Stimulated activated CD4-positive, alpha-beta T cell treated with anti-CD3 and anti-CD28 coated beads, Interleukin-1b, Interleukin-23, amount 100 ng/mL, for 48 hours (primary cell): ENCODE measurements around the gene BSG.

Source experiments
- DNase-seq: peaks from one replicate; pipeline ENCODE4 v3.0.0-alpha.2; 2020

BSG gene

DNA sequence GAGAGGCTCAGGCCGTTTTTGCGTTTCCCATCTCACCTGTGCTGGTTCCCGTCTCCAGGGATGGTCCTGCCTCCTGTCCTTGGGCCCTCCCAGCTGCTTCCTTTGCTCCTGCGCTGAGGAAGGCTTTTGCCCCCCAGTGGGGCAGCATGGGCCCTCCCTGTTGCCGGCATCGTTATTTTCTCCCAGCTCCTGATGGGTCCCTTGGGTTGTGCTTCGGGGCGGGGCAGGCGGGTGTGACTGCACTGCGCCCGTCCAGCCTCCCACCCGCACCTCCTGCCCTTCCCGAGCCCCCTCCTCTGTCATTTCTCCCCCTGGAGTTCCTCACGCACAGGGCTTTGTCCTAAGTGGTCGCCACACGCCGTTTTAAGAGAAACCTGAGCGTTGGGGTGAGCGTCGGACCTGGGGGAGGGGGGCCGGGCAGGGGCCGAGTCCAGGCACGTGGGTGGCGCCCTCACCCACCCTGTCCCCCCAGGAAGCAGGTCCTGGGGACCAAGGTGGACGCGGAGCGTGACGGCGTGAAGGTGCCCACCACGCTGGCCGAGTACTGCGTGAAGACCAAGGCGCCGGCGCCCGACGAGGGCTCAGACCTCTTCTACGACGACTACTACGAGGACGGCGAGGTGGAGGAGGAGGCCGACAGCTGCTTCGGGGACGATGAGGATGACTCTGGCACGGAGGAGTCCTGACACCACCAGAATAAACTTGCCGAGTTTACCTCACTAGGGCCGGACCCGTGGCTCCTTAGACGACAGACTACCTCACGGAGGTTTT is 31.3 kb upstream of the BSG start:
- no peak for DNase-seq

DNA sequence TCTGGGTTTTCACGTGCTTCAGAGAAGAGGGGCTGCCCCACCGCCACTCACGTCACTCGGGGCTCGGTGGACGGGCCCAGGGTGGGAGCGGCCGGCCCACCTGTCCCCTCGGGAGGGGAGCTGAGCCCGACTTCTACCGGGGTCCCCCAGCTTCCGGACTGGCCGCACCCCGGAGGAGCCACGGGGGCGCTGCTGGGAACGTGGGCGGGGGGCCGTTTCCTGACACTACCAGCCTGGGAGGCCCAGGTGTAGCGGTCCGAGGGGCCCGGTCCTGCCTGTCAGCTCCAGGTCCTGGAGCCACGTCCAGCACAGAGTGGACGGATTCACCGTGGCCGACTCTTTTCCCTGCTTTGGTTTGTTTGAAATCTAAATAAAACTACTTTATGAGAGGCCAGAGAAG is 30.7 kb upstream of the BSG start:
- no peak for DNase-seq

DNA sequence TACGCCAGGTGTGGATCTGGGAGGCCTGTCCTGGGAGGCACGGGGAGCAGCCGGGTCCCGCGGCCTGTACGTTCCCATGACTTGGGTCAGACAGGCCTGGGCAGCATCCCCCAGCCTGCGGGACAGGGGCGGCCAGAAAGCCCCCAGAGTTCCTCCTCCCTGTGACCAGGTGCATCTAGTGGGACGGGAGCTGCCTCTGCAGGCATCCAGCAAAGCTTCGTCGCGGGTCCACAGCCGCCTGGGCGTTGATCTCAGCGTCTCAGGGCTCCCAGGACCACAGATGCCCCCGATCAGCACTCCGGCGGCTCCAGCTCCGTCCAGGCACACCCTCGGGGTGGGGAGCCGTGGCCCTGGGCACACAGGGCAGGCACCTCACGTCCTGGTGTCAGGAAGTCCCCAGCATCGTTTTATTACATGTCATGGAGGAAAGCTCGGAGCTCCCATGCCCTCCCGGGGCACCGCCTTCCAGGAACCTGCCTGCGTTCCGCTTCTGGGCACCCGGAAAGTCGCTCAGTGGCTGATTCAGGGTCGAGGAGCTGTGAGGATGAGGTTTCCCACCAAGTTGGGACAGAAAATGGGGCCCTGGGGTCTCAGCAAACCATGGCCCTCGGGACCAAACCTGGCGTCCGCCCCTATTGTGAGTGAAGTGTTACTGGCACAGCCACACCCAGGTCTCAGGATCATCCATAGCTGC is 30.1 kb upstream of the BSG start:
- DNase-seq = no peak

DNA sequence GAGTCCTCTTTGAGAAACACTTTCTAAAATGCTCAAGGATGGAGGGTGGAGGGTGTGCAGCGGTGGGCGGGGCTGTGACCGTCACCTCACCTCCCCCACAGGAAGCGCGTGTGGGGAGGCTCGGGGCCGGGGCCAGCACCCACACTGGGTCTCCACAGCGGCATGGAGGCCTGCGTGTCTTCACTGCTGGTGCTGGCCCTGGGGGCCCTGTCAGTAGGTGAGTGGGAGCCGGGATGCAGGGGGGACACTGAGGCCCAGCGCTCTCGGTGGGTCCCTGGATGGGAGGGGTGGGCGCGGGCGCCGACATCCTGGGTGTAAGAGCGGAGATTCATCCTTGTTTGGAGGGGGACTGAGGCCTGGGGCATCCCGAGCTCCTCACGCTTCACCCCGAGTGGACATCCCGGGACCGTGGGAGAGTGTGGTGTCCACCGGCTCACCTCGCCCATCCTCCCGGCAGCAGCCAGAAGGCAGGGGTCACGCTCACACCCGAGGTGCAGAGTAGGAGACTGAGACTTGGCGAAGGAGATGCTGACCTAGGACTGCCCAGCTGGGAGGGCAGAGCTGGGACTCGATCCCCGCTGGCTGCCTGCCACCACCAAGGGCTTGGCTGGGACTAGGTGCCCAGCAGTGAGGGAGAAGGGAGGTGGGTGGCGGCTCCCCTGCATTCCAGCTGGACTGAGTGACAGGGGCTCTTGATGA is 28.3 kb upstream of the BSG start, which contains the start of gene GZMM:
Gene GZMM, plus strand, starts transcription at position 144 of the 699 bp plus-strand sequence. Its CDS starts 19 bp downstream, at position 163.
- DNase-seq = peak; percentile 73

DNA sequence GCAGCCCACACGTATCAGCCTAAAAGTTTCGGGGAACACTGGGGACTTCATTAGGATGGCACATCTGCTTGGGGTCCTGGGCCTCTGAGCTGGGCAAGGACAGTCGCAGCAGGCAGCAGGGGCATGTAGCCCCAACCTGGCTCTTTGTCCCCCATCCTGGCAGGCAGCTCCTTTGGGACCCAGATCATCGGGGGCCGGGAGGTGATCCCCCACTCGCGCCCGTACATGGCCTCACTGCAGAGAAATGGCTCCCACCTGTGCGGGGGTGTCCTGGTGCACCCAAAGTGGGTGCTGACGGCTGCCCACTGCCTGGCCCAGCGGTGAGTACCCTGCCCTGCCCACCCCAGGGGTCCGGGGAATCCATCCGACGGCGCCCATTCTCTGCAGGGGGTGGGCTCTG is 25.3 kb upstream of the BSG start:
- no peak for DNase-seq

DNA sequence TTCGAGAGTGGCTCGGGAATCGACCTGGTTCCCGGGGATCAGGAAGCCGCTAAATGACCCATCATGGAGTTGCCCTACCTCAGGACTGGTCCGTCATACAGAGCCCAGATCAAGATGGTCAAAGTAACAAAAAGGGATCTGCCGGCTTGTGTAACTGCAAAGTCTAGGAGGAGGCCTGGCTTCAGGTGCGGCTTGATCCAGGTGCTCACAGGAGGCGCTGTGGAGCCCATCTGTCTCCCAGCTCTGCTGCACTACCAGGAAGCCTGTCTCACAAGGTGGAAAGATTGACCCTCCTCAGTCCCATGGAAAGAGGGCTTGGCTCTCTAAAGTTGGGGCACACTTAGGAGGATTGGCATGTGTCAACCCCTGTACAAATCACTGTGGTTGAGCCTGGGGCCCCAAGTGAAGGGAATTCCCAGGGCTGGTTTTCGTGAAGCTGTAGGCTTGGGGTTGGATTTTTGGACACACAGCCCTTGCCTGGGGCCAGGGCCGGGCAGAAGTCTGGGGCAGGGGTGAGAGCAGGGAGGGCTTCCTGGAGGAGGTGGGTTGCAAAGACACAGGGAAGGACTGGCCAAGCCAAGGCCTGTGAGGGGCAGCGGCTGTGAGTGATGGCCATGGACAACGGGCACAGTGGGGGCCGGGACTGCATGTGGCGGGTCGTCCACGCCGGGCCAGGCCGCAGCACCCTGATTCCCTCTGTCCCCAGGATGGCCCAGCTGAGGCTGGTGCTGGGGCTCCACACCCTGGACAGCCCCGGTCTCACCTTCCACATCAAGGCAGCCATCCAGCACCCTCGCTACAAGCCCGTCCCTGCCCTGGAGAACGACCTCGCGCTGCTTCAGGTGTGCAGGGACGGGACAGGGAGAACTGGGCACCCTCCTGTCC is 24.3 kb upstream of the BSG start:
- no peak for DNase-seq

DNA sequence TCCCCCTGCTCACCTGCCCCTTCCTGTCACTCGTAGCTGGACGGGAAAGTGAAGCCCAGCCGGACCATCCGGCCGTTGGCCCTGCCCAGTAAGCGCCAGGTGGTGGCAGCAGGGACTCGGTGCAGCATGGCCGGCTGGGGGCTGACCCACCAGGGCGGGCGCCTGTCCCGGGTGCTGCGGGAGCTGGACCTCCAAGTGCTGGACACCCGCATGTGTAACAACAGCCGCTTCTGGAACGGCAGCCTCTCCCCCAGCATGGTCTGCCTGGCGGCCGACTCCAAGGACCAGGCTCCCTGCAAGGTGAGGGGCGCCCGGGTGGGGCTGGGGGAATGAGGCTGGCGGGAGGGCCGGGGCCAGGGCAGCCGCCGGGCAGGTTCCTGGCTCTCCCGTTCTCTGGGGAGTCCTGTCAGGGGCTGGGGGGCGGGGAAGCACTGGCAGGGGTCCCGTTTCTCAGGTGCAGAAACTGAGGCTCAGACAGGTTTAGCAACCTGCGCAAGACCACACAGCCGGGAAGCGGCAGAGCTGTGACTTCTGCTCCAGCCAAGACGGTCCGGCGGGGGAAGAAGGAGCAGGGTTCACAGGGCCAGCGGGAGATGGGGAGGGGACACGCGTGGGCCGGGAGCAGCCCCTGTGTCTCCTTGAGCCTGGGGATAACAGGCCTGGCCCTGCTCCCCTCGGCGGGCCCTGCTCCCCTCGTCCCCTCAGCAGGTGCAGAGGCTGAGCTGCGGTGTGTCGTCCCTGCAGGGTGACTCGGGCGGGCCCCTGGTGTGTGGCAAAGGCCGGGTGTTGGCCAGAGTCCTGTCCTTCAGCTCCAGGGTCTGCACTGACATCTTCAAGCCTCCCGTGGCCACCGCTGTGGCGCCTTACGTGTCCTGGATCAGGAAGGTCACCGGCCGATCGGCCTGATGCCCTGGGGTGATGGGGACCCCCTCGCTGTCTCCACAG is 23.2 kb upstream of the BSG start:
- no peak for DNase-seq

DNA sequence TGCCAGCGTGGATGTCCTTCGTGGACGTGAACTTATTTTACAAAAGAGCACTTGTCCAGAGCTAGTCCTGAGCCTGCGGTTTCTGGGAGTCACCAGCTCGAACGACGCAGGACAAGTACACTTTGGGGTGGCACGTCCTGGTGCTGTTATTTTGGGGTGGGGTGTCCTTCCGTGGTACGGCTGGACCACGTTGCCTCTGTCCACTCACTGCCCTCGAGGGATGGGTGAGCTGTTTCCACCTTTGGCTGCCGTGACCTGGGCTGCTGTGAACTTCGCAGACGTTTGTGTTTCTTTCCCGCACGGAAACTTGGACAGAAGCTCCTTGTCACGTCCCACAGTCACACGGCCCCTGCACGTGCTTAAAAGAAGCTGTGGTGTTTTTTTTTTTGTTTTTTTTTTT is 17.6 kb upstream of the BSG start:
- DNase-seq = no peak

DNA sequence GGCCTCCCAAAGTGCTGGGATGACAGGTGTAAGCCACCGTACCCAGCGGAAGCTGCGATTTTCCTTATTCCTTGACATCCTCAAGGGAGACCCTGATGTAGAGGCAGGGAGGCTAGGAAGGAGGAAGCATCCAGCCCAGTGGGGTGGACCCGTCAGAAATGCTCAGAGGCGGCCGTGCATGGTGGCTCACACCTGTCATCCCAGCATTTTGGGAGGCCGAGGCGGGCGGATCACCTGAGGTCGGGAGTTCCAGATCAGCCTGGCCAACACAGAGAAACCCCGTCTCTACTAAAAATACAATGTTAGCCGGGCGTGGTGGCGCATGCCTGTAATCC is 17.0 kb upstream of the BSG start:
- DNase-seq = no peak

DNA sequence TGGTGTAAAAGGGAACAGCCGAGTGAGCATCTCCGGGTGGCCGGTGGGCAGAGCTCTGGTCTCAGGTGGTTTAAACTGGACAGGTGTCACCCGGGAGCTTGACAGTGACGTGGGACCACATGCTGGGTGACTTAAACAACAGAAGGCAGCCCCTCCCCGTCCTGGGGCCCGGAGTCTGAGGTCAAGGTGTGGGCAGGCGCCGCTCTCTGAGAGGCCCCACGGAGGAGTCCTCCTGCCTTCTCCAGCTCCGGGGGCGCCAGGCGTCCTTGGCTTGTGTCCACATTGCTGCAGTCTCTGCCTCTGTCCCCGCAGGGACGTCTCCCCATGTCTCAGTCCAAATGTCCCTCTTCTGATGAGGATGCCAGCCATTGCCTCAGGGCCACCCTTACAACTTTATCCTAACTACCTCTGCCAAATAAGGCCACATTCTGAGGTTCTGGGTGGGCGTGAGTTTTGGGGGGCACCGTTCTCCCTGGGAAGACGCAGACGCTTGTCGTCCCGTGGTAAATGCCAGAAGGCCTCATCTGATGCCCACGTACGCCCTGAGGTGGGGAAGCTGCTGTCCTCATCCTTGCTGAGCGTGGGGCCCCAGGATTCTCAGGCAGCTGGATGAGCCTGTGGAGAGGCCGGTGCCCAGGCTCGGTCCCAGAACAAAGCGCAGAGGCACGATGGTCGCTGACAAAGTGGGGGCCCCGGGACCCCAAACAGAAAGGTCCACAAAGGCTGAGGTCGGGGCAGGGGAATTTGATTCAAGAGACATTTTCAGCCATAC is 15.6 kb upstream of the BSG start:
- no peak for DNase-seq

DNA sequence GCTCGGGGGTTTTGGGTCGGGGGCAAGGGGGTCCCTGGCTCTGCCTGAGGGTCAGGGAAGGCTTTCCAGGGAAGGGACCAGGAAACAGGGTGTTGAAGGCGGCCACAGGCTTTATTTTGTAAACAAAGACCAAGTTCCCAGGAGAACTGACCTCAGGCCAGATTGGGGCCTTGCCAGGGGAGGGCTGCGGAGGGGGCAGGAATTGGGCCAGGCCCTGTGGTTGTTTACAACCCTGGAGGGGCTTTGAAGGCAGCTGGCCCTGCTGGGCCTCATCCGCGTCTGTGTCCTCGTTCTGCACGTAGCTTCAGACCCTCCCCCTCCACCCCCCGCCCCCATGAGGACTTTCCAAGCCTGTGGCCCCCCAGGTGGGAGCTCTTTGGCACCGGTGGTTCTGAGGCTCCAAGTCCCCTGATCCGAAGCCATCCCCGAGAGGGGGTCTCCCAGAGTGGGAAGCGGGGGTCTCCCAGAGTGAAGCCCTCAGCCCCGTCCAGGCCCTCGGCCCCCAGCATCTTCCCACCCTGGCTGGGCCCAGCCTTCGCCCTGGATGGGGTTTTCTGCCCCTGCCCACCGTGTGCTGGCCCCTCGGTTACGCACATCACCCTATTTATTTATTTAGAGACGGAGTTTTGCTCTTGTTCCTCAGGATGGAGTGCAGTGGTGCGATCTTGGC is 13.5 kb upstream of the BSG start:
- no peak for DNase-seq

DNA sequence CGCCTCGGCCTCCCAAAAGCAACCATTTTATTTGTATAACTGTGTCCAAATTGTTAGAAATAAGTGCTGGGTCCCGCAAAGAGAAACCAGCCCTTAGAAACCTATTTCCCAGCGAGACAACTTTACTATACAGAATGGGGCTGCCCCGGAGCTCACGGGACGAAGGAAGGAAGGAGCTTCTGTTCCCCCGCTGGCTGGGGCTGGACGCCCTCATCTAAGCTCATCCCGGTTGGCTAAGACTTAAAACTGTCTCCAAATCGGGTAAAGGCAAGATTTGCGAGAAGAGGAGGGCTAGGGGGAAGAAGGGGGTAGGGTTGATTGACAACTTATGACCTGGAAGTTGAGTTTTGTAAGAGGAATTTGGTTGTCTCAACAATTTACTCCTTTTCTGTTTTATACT is 12.3 kb upstream of the BSG start:
- no peak for DNase-seq

DNA sequence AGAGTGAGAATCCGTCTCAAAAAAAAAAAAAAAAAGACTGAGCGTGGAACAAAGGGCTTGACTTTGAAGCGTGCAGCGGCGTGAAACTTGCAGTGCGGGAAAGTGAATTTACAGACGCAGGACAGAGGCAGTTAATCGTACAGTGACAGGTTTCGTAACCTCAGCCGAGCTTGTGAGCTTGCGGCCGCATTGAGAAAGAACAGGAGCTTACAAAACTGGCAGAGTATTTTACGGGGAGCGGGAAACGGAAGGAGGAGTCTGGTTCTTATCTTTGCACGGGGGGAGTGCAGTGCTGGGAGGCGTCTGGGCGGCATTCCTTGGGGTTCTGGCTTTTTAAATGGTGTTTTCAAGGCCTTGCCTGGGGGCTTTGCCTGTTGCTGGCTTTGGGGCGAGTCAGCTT is 6.0 kb upstream of the BSG start:
- DNase-seq = no peak

DNA sequence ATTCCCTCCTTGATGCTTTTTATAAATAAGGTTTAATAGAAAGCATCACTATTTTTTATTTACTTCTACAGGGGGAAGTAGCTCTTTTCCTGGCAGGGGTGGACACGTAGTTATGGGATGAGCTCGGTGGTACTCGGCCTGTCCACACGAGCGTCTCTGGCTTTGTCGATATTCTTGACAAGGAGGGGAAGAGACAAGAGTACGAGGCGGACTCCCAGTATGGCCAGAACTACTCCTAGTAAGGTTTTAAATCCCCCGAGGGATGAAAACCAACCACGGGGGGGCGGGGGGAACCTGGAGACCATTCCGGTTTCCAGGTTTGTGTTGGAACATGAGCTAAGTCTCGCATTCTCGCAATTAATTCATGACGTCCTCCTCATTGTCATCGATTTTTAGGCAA is 5.6 kb upstream of the BSG start:
- DNase-seq = no peak

DNA sequence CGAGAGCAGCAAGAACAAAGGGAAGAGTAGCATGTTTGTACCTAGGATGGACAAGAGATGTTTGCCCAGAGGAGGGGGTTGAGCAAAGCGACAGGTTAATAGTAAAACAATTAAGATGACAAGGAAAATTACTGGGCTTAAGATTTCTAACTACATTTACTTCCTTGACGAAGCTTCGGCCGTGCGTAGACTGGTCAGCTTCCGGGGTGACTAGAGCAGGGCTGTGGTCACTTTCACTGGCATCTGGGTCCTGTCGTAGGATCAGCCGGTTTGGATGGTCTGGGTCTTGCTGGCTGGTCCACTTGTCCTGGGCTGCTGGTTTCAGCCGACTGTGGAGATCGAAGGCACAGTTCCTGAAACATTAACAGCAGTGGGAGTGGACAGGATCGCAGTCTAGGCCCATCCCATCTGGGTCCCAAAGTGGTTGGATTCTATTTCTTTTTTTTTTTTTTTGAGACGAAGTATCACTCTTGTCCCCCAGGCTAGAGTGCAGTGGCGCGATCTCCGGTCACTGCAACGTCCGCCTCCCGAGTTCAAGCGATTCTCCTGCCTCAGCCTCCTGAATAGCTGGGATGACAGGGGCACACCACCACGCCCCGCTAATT is 5.0 kb upstream of the BSG start:
- no peak for DNase-seq

DNA sequence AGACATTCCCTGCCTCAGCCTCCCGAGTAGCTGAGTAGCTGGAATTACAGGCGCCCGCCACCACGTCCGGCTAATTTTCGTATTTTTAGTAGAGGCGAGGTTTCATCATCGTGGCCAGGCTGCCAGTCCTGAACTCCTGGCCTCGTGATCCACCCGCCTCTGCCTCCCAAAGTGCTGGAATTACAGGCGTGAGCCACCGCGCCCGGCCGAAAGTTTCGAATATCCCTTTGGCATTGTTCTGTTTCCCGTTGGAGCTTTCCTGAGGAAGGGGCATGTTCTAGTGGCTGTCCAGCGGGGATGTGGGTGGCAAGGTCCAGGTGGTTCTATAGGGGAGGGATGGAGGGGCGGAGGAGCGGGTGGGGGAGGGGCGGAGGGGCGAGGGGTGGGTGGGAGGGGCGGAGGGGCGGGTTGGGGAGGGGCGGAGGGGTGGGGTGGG is 2.1 kb upstream of the BSG start:
- no peak for DNase-seq

DNA sequence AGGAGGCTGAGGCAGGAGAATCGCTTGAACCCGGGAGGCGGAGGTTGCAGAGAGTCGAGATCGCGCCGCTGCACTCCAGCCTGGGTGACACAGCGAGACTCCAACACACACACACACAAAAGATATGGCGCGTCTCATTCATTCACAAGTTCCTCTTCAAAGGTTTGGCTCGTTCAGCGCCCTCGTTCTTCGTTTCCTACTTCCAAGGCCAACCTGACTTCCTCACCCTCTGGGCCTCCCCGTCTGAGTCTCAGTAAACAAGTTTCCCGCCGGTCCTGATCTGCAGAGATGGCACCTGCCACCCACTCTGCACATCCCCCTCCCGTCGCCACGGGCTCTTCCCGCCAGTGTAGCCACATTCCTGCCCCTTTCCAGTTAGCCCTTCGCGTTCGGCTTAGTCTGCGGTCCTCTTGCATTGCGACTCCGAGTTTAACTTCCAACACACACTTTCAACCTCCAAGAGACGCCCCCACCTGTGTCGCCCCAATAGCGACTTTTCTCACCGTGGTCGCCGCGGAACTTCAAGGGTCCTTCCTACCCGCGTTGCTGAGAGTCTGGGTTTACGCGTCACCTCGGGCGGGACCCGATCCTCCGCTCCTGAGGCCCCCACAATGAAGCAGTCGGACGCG is 1.3 kb upstream of the BSG start:
- peak; percentile 55 for DNase-seq

DNA sequence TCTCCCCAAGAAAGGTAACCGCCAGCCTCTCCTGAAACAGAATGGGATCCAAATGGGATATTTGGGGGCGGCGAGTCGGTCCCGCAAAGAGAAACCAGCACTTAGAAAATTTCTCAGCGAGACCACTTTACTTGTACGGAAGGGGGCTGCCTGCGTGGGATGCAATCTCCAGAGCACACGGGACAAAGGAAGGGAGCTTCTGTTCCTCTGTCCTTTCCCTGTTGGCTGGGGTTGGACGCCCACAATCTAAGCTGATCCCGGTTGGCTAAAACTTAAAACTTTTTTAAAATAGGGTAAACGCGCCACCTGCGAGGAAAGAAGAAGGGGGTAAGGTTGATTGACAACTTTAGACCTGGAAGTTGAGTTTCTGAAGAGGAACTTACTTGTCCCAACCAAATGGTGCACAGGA is 826 bp upstream of the BSG start:
- no peak for DNase-seq

DNA sequence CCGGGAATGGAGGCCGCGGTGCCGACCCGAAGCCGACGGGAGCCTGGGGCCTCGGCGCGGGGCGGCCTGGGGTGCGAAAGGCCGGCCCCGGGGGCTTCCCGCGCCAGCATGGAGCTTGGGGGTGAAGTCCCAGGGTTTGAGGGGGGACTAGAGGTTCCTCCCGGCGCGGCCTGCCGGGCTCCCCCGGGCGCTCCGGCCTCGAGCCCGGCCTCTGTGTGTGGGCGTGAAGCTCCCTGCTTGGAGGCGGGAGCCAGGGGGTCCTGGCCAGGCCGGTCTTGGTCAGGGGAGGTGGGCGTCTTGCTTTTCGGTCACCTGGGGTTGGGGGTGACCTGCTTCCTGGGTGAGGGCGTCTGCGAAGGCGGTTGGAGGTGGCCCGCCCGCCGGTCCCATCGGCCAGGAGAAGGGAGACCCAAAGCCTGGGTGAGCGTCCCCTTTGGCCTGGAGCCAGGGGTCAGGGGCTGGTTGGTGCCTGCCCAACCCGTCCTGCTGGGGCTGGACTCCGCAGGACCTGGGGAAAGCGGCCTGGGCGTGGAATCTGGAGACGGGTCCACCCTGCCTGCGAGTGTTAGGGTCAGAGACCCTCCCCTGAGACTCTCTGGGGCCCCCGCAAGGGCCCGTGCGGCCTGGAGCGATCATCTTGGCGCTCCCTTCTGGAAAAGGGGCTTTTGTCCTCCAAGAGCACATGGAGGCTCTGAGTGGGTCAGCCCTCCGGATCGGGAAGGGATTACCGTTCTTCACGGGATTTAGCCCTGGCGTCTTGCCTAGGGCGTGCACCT is 535 bp downstream of the BSG start:
- no peak for DNase-seq
